ENCODE measurements around the gene DNM3. TPM values are rescaled to one million over a fixed set of nuclear protein-coding genes. Genes with fewer than 3 reads are reported as not detected.

The DNM3 gene
- total and polyA plus RNA-seq, 9 of the 15 experiments (the other 6 are each of a cell fraction or from before 2014, with no cell fraction given), result 0.08 to 0.36 (median 0.22) TPM; not detected in 1

GRCh38 chr1:172177849-172178248 is 336.6 kb downstream of the DNM3 start (continued):
- TF ChIP-seq TFAP4 (CRISPR knock-in tag; IDR thresholded peaks at IDR 0.05; ENCODE audit: borderline replicate concordance), result no peak

GRCh38 chr1:172178886-172179285 is 337.6 kb downstream of the DNM3 start:
- Histone ChIP-seq H3K4me2 (ENCODE audit: insufficient read depth, low read length) (no peak overlapping the region), H3K27ac (ENCODE audit: extremely low read depth, low read depth, low read length) (no peak overlapping the region), H3K9ac (ENCODE audit: insufficient read depth in 1 of 2, low read depth in 2 of 2, low read length in 2 of 2) (no peak overlapping the region), H3K4me1 (replicated peaks in 1 of 2; ENCODE audit: control insufficient read depth in 2 of 2, insufficient read depth in 2 of 2, low read length in 2 of 2) (no peaks in the 10 kb centered on the region), H4K20me1 (replicated peaks; ENCODE audit: control insufficient read depth, insufficient read depth, low read length) (no peaks in the 10 kb centered on the region), H3K9me3 (replicated peaks; ENCODE audit: control insufficient read depth, insufficient read depth, low read depth, low read length) (no peaks in the 10 kb centered on the region), H3K4me3 (no peak overlapping the region), H3K9me1 (ENCODE audit: control insufficient read depth, insufficient read depth, low read length) (no peaks in the 10 kb centered on the region), H3K79me2 (ENCODE audit: control insufficient read depth, insufficient read depth, low read length) (no peaks in the 10 kb centered on the region), H3K36me3 (ENCODE audit: control insufficient read depth, insufficient read depth, low read length) (no peaks in the 10 kb centered on the region), H3K27me3 (ENCODE audit: control insufficient read depth in 2 of 2, insufficient read depth in 2 of 2, low read length in 2 of 2) (no peaks in the 10 kb centered on the region), H2AFZ (ENCODE audit: low read depth, low read length) (no peak overlapping the region)
- FAIRE-seq (no peak), ATAC-seq (no peak), DNase-seq (ENCODE audit: extremely low read depth in 1 of 4, low spot score in 3 of 4) (no peak)
- 0% methylated on average over 2 of the region's 2 CpGs for WGBS (ENCODE audit: insufficient coverage, low coverage, missing lambda C conversion rate)
- no TSS peak for BruUV-seq (replicated peaks)
- in situ Hi-C loops (cut with MboI) (no loop called here), intact Hi-C loops (cut with micrococcal nuclease) (no loop called here)
- ChIA-PET CTCF (ENCODE audit: low intra/inter-chr PET ratio) (no interaction called here), POLR2A (no interaction called here)
- no peak for TF ChIP-seq SAP30 (IDR thresholded peaks at IDR 0.05; ENCODE audit: borderline replicate concordance, insufficient read depth, low read depth, low read length, poor library complexity, severe bottlenecking)
- TF ChIP-seq TCF15 (CRISPR knock-in tag; IDR thresholded peaks at IDR 0.05), result no peak
- no peak for TF ChIP-seq RBM15 (IDR thresholded peaks at IDR 0.05; ENCODE audit: insufficient read depth, low read length)
- no peak for TF ChIP-seq ZNF318 (IDR thresholded peaks at IDR 0.05; ENCODE audit: borderline replicate concordance in 1 of 2, low read depth in 1 of 2)
- no peak for TF ChIP-seq HOMEZ (CRISPR knock-in tag; IDR thresholded peaks at IDR 0.05)
- TF ChIP-seq BMI1 (IDR thresholded peaks at IDR 0.05; ENCODE audit: low read length), result no peak
- no peak for TF ChIP-seq RAD51 (IDR thresholded peaks at IDR 0.05; ENCODE audit: borderline replicate concordance, low read depth)
- no peak for TF ChIP-seq SMAD1 (IDR thresholded peaks at IDR 0.05; ENCODE audit: low read depth, low read length, partially characterized antibody)
